Suppressor macrophage treated with lipopolysaccharide for 1 hour (primary cell): ENCODE measurements around the gene TMEM191B.
"Not testable (repeated sequence)": the region's sequence is repeated elsewhere in the genome, so short reads cannot be mapped to it uniquely, and the experiment has no call there.

Experiments used
- DNase-seq, 3 donors: peaks; one replicate each; pipeline ENCODE4 v3.0.0-alpha.2; 2020 to 2022

Gene TMEM191B

GRCh38 chr22:18527752-18528596 lies at the start of gene TMEM191B:
TSS of gene TMEM191B (plus strand) at chr22:18527802. CDS start at chr22:18527981, 179 bp downstream.
- DNase-seq, result not testable (repeated sequence)

DNA sequence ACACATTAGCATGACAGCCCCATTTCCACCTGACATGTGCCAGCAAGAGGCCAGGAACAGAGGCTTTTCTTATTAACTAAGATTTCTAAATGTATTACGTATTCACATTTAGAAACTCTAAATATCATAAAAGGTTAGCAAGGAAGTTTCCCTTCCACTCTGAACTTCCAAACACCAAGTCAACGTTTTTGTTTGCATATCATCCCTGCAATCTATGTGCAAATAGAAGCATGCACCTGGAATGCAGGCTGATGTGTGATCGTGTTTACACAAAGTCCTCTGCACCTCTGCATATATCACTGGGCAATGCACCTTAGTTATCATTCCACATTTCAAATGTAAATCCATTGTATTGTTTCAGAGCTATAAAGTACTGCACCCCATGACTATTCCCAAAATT lies 31.4 kb upstream of the TMEM191B start:
- DNase-seq, result not testable (repeated sequence)

GRCh38 chr22:18511327-18511726 lies 16.3 kb upstream of the TMEM191B start:
- DNase-seq, result not testable (repeated sequence)

DNA sequence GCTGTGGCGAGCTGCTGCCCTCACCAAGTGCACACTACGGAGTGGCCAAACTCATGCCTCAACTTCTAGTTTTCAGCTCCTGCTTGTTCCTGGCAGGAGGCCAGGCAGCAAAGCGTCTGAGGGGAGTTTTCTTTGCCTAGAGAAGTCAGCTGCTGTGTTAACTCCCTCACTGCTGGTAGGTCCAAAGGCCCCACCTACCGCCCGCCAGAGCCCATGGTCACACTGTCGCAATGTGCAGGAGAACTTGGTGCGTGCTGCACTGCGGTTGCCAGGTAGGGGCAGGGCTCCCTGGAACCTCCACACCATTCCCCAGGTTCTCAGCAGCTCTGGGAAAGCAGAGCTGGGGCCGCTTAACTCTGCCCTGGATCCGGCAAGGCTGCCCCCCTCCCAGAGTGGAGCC lies 15.2 kb upstream of the TMEM191B start:
- DNase-seq, result not testable (repeated sequence)

- DNase-seq, result not testable (repeated sequence)
Observed at GRCh38 chr22:18513454-18513853, 14.1 kb upstream of the TMEM191B start.

- DNase-seq, result not testable (repeated sequence)
Observed at GRCh38 chr22:18518061-18518460, 9.5 kb upstream of the TMEM191B start, which contains the start of gene GGTLC3. TSS of gene GGTLC3 (minus strand) at chr22:18518161. CDS start at chr22:18517897, 264 bp downstream.

DNA sequence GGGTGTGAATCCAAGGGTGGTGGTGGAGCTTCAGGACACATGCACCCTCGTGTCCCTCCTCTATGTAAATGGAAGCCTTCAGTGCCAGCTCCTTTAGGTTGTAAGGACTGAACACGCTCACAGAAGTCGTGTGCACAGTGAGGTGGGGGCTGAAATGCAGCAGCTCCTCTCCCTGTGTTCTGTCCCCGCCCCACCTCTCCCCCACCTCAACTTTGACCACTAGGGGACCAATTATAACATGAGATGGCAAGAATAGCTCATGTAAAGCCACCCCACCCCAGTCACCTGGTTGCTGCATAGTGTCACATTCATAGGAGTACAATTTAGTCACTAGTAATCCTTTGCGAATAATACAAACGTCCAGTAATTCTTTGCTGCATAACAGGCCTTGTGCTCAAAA lies 4.8 kb upstream of the TMEM191B start:
- DNase-seq, result not testable (repeated sequence)

DNA sequence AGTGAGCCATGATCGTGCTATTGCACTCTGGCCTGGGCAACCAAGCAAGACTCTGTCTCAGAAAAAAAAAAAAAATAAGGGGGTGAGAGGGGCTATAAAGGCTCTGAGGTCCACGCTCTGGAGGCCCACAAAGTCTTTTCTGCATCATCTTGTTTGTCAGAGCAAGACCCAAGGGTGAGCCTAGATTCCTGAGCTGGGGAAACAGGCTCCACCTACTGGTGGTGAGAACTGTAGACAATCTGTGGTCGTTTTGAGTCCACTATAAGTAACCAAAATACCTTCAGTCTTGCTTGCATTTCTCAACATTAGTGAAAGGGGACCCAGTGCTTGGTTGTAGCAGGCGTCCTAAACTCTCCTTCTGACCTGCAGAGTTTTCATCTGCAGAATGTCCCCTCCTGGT lies 4.3 kb upstream of the TMEM191B start:
- not testable (repeated sequence) for DNase-seq

DNA sequence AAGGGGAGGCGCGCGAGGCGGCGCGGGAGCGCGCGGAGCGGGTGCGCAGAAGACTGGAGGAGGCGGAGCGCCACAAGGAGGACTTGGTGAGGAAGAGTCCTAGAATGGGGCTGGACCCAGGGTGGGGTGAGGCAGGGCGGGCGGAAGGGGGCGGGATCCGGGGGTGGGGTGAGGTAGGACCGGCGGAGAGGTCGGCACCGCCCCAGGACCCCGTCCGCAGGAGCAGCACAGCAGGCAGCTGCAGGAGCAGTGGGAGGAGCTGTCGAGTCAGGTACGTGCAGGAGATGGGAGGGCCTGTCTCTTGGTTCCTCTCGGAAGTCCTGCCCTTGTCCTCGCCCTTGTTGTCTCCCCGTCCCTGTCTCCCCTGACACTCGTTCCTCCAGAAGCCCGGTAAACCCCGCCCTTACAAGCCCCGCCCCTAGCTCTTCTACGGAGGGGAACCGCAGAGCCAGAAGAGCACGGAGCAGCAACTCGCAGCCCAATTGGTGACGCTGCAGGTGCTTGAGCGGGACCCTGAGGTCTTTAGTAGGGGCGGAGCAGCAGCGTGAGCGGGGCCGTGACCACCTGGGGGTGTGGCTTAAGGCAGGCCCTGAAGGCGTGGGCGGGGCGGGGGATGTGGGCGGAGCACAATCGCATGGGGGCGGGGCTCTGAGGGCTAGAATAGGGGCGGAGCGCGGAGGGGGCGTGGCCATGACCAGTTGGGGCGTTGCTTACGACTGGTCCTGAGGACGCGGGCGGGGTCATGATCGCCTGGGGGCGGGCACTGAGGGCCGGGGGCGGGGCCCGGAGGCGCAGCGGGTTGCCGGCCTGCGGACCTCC lies 1.2 kb downstream of the TMEM191B start:
- DNase-seq, result peak; percentile 34 to 96 (median 76)

GRCh38 chr22:18529416-18530145 lies 2.0 kb downstream of the TMEM191B start:
- not testable (repeated sequence) for DNase-seq

DNA sequence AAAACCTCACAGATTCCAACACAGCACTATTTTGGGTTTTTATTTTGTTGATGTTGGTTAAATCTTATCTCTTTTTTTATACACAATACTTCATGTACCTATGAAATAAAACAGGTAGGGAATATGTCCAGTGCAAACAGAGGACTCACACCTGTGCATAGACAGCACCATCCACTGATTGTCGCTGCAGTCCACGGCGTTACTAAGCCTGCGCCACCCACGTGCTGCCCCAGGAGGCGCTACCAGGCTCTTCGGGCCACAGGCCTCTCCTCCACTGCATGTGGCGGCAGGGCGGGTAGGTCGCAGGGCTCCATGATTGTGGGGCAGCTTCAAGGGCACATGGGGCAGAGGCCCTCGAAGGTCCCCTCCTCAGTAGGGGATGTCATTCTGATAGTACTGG lies 6.0 kb downstream of the TMEM191B start:
- not testable (repeated sequence) for DNase-seq

DNA sequence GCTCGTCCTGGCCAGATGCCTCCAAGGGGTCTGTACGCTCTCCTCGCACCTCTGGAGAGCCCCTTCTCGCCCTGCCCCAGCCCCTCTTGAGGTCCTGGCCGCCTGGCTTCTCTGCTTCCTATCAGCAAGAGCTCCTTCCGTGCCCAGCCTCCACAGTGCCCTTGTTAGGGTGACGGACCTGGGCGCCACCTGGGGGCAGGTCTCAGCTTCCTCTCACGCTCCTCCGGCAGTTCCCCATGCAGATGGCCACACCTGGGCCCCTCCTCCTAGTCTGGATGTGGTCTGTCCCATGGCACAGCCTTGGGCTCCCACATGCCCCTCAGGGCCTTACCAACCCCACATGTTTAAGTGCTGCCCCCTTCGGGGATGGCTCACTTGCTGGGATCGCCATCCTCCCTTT lies 6.7 kb downstream of the TMEM191B start:
- DNase-seq, result not testable (repeated sequence)

GRCh38 chr22:18539994-18540393 lies 12.4 kb downstream of the TMEM191B start:
- not testable (repeated sequence) for DNase-seq

DNA sequence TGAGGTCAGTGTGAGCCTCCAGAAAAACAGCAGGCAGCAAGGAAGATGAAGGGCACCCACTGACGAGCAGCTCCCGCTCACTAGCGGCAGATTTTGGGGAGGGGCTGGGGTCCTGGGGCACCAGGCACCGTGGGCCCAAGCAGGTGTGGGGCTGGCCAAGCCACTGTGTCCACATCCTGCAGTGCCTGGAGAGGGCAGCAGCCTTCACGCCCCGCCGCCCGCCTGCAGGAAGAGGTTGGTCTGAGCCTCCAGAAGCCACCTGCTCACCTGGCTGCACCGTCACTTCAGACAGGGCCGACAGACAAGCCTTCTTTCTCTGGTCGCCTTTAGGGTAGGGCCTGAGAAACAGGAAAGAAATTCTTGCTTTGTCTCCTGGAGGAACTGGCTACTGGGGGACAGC lies 15.8 kb downstream of the TMEM191B start:
- not testable (repeated sequence) for DNase-seq

DNA sequence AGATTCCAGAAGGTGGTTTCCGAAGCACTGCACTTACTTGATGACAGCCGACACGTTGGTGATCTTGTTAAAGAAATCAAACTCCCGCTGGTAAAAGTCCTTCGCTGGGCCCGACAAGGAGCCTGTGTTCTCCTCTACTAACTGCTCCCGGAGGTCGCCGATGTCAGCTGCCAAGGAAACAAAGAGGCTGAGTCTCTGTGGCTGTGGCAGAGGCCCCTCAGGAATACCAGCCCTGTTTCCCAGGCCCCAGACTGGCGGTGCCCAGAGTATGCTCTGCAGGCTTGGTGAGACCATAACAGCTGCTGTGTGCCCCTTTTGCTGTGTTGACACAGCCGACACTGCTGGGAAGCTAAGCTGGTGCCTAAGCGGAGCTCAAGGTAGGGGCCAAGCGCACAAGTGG lies 17.0 kb downstream of the TMEM191B start:
- not testable (repeated sequence) for DNase-seq

- not testable (repeated sequence) for DNase-seq
Observed at GRCh38 chr22:18549458-18550179, 22.0 kb downstream of the TMEM191B start.

DNA sequence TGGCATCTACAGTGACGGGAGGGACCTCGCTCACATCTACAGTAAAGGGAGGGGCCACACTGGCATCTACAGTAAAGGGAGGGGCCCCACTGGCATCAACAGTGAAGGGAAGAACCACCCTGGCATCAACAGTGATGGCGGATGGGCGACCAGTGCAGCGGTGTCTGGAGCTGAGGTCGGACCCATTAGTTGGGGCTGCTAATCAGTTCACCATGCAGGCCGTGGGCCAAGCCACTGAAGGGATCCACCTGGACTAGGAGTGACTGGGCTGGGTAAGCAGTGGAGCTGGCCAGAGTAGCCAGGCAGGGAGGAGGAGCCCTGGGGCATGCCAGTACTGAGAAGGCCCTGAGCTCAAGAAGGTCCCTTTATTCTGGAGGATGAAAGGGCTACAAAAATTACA lies 23.4 kb downstream of the TMEM191B start:
- not testable (repeated sequence) for DNase-seq

- DNase-seq, result not testable (repeated sequence)
Observed at GRCh38 chr22:18552839-18553597, 25.4 kb downstream of the TMEM191B start.

GRCh38 chr22:18554280-18555256 lies 27.0 kb downstream of the TMEM191B start:
- not testable (repeated sequence) for DNase-seq

DNA sequence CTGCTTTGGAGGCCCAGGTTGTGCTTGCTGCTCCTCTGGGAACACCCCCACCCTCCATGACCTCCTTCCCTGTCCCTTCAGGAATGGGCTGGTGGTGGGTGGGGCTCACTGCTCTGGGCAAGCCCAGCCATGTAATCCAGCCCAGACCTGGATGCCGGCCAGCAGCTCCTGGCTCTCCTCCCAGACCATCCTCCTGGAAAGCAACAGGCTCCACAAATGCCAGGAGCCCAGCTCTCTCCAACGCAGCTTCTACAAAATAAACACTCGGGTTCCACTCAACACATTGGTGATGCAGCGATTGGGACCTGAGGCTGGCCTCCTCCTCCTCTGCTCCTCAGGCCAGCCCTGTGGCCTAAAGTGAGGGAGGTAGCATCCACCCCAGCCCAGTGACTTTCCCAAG lies 30.9 kb downstream of the TMEM191B start:
- not testable (repeated sequence) for DNase-seq
